DMS53 treated with DMSO at 0.1 percent for 48 hours (cell line): ENCODE results near the gene SPG7.

Experiments
- DNase-seq: peaks from one replicate; lab custom pipeline; 2025; ENCODE audit not compliant: unreplicated experiment; lab: John Stamatoyannopoulos, UW

SPG7 gene

DNA sequence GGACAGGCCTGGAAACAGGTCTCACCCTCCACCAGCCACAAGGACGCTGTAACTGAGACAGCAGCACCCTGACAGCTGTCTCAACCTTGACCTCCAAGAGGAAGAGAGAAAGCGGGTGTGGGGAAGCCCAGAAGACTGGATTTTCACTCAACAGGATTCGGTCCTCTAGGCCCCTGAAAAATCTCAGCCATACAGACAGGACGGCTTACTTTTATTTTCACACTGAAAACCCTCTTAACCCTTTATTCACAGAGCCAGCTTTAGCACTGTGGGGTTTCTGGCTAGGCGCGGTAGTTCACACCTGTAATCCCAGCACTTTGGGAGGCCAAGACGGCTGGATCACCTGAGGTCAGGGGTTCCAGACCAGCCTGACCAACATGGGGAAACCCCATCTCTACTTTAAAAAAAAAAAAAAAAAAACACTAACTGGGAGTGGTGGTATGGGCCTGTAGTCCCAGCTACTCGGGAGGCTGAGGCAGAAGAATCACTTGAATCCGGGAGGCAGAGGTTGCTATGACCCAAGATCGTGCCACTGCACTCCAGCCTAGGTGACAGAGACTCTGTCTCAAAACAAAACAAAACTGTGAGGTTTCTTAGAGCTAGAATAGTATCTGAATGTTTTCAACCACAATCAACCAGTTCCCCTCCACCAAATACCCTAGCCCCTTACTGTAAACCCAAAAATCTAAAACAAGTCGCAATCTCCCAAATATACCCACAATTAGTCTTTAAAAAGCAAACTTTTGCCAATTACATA lies 23.1 kb upstream of the SPG7 start:
- no peak for DNase-seq

DNA sequence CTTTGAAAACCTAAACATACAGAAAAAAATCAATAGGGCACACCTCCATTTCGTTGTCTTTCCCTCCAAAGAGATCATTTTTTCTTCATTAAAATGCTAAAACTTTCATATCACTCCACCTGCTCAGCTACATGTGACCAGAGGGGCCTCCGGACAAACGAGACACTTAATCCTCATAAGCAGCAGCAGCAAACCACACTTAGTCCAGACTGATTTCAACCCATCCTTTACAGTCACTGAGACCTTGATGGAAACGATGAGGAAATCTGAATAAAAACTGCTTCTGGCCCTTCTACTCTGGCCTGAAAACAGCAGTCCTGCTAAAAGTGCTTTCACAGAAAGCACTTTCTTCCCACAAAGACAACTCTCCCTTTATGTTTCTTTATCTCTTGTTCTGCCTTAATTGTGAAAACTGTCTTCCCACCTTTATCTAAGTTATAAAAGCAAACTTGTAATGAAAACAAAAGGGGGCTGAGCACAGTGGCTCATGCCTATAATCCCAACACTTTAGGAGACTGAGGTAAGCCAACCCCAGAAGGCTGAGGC lies 22.4 kb upstream of the SPG7 start:
- no peak for DNase-seq

DNA sequence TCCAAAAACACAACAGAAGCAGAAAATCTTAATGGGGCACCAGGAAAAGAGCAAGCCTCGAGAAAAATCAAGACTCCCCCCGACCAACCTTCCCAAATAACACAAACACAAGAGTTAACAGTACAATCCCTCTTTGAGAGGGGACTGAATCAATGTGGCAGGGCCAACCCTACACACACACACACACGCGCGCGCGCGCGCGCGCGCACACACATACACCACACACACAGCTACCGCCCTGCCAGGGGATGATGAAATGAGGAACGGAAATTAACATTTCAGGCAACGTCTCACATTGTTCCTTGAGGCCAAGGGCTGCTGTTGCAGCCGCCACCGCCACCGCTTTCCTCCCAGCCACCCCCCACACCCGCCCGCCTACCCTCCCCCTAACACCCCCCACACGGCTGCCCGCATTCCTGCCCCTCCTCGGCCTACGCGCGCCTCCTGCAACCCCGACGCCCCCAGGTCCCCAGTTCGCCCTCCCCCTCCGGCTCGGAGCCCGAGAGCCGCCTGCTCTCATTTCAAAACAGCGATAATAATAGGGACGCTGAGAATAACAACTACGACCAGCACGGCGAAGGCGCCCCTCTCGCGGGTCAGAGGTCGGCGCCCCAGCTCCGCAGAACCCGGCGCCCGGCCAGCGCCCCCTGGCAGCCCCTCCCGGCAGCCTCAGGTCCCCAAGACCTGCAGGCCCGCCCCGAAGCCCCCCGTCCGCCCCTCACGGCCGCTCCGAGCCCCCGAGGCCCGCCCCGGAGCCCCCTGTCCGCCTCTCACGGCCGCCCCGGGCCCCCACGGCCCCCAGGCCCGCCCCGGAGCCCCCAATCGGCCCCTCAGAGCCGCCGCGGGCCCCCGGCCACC lies 18.9 kb upstream of the SPG7 start:
- DNase-seq, result peak; percentile 24

DNA sequence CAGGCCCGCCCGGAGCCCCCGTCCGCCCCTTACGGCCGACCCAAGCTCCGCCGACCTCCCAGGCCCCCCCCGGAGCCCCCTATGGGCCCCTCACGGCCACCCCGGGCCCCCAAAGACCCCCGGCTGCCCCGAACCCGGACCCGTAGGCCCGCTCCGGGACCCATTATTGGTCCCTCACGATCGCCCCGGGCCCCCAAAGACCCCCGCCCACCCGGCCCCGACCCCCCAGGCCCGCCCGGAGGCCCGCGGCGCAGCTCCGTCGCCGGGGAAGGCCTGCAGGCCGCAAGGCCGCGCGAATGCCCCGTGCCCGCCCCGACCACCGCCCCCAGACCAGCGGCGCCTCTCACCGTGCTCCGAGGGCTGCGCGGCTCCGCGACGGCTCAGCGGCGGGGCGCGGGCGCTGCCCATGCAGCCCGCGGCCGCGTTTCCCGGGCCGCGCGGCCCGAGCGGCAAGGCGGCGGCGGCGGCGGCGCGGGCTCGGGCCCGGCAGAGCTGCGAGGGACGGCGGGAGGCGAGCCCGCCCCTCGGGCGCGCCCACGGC lies 18.2 kb upstream of the SPG7 start:
- no peak for DNase-seq

DNA sequence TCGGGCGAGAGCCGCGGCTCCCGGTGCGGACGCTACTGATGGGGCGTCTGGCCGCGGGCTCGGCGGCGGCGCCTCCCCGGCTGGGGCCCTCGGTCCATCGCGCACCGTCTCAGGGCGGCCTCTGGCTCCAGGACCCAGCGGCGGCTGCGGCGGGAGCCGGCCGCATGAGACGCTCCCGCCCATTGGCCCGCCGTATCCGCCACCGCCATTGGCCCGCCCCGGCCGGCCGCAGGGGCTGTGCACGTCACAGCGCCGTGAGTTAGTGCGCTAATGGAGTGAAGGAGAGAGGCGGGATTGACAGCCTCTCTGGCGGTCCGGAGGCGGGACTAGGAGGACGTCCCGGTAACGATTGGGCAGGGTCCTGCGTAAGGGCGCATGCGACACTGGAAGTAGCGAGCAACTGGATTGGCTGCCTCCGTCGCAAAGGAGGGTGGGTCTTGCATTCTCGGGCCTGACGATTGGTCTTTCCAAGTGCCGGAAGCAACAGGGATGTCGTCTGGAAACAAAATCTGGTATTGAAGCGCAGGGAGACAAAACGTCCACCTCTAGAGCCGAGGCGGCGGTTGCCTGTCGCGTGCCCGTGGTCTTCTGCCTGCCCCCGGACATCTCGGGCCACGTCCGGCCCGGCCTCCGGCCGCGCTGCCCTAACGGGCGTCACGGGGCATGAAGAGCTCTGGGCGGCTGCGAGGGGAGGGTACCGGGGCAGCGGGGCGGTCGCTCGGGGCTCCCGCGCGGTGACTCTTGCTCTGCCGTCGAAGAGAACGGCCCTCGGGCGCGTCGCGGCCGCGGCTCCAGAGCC lies 17.6 kb upstream of the SPG7 start, which contains the start of gene ANKRD11:
Gene ANKRD11, minus strand, starts transcription at position 123 of the 799 bp plus-strand sequence. CDS start 173,542 bp downstream, outside the sequence.
- peak; percentile 96 for DNase-seq

DNA sequence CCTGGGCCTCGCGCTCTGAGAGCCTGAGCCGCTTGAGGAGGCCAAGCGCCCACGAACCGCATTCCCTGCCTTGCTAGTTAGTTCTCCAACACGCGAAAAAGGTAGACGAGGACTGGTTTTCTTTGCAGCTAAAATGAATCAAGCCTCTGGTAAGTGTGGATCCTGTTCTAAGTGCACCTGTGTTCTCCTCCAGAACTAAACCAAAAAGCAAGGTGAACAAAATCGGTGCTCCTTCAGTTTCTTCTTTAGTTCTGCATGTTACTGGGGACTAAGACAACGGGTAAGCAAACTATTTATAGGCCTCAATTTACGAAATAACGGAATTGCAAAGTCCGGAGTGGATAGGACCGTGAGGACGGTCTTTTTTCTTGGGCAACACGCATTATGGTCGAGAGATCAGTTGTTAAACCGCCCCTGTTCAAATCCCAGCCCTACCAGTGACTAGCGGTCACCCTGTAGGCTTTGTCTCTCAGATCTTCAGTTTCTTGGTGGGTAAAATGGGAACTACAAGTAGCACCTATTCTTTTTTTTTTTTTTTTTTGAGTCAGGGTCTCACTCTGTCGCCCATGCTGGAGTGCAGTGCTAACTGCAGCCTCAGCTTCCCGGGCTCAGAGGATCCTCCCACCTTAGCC lies 16.8 kb upstream of the SPG7 start:
- no peak for DNase-seq

DNA sequence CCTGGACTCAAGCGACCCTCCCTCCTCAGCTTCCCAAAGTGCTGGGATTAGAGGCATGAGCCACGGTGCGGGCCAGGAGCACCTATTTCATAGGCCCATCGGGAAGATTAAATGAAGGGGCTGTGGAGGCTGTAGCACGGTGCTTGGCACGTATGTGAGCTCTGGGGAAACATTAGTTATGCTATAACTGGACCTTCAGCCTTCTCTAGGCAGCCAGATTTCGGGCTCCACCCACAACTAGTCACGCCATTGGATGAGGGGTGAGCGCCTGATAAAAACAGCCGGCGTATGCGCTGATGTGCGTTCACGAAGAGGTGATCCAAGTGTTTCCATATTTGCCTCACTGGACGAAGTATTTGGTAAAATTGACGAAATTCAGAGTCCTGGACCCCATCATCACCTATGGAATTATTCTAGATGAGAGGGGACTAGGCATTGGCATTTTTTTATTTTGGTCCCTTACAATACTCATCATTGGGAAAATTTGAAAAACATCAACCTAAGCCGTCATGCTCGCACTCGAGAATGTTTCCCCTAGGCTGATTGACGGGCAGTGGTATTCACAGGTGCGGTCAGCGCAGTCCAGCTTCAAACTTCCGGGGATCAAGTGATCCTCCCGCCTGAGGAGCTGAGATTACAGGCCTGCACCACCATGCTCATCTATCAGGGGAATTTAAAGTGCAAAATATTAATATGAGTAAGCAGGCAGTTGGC lies 16.1 kb upstream of the SPG7 start:
- DNase-seq, result no peak

DNA sequence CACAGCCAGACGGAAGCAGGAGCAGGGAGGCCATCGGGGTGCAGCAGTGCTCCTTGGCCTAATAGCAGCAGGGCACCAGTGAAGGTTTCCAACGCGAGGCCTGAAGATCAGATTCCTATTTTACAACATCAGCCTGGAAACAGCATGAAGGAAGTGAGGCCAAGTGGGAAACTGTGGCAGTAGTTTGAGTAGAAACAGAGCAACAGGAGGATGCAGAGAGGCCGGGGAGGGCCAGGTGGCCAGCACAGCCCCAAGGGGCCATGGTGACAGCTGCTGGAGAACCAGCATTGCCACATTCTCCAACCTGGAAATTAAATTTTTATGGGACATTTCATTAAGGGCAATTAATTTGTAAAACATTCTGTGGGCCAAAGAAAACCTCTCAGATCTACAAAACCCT lies 14.4 kb upstream of the SPG7 start:
- DNase-seq, result no peak

DNA sequence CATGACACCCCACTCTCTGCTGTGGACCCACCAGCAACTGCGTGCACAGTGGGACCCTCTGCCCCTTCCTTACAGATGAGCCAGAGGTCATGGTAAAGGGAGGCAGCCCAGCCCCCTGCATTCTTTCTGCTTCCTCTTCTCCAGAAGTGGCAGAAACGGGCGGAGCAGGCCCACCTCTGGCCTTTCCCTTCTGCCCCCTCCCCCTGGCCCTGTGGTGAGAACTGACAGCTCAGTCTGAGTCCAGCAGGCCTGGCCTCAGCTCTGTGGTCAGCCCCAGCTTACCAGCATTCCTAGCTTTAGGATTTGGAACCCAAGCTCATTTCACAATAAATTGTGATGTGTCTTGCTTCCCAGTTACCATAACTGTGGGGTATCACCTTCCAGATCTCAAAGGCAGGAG lies 13.1 kb upstream of the SPG7 start:
- no peak for DNase-seq

DNA sequence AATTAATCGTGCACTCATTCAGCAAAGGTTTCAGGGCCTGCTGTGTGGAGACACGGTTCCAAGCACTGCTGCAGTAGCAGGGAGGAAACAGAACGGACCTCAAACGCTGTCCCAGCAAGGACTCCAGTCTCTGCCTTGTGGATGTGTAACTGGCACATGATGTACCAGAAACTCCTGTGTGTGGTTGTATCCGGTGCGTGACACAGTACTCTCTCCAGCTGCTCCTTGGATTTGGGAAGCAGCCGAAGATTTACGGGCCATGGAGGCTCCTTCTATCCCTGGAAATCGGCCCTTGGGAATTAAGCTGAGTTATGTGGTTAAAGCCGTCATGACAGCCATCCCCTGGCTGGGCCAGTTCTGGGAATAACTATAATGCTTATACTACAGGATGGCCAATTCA lies 9.4 kb upstream of the SPG7 start:
- DNase-seq, result no peak

DNA sequence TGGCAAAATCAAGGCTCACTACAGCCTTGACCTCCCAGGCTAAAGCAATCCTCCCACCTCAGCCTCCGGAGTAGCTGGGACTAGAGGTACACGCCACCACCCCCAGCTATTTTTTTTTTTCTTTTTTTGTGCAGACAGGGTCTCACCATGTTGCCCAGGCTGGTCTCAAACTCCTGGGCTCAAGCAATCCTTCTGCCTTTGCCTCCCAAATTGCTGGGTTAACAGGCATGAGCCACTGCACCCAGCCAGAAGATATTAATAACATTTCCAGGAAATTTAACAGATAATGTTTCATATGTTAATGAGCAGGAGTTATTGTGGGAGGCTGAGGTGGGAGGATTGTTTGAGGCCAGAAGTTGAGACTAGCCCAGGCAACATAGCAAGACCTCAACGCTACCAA lies 8.4 kb upstream of the SPG7 start:
- no peak for DNase-seq

DNA sequence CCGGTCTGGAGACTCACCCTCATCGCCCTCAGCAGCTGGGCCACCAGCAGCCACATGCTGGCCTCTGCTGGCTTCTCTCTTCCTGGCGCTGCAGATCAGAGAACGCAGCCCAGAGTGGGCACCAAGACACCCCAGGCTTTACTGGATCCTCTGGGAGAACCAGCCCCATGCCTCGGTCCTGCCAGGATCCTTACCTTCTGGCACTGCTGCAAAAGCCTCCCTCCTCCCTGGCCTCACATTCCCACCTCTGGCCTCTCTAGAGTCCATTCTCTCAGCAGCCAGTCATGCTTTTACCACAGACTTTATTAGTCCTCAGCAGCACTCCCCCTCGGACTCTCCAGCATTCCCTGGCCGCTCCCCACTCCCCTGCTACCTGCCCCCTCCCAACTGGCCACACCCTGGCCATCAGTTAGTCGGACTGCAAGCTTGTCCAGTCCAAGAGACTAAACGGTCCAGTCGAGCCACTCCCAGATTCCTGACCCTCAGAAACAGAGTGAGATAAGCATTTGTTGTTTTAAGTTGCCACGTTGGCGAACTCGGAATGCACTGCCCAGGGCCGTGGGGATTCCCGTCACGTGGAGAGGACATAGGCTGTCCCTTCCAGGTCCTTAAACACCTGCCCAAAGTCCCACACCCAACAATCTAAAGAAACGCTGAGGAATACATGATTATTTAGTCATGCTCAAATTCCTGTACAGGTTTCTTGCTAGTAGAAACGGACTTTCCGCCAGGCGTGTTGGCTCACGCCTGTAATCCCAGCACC lies 5.9 kb upstream of the SPG7 start:
- no peak for DNase-seq

DNA sequence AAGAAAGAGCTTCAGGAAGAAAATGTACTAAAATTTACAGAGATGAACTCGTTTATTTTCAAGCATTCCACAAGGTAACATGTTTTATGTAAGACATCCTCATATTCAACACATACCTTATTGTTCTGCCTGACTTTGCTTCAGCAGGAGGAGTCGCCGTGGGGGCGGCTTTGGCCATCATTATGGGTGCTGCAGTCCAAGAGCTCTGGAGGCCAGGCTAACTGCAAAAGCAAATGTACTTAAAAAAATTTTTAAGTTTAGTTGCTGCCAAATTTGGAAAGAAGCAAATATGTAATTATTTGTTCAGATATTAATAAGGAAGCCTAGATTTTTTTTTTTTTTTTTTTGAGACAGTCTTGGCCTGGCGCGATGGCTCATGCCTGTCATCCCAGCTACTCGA lies 4.1 kb upstream of the SPG7 start:
- no peak for DNase-seq

DNA sequence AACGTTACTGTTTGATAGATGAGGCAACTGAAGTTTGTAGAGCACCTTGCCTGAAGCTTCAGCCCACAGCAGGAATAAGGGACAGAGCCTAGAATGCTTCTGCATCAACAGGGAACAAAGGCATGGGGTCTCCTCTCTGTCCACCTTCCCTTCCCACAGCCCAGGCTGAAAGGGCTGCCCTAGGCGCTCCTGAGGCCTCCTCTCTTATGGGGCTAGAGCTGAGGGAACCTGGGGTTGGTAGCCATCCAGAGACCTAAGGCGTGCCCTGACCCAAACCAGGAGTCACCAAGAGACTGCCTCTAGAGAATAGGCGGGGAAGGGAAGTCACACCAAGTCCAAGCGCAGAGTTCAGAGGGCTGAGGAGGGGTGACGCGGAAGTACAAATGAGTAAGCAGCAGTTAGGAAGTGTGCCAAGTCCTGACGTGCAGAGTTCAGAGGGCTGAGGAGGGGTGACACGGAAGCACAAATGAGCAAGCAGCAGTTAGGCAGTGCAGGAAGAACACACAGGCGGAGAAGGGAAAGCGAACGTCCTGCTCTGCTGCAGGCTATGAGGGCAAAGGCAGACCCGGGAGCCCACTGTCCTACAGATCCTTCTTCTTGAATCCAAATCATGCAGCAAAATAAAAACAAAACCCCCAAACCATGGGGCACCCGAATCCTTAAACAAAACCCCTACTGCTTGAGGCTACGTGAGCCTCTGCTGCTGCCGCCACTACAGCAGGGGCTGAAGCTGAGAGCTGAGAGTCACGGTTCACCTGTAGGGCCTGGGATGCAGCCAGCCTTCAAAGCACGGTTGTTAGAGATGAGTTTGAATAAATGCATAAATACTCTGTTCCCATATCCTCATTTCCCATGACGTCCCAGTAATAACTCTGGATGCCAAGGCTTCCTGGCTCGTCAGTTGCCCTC lies 2.7 kb upstream of the SPG7 start:
- no peak for DNase-seq

DNA sequence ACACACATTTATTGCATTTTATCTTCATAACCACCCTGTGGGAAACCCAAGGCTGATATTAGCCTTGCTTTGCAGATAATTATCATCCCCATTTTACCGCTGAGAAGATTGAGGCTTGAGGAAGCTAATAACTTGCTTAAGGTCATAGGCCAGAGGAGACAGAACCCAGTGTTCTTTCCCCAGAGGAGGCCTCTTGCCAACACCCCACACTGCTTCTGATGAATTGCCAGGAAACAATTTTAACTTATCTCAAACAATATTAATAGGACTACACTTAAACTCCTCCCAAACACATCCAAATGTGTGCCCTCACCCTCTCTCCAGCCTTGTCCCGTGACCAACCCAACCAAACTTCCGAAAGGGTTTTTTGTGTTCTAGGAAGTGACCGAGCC lies 2.1 kb upstream of the SPG7 start:
- no peak for DNase-seq

DNA sequence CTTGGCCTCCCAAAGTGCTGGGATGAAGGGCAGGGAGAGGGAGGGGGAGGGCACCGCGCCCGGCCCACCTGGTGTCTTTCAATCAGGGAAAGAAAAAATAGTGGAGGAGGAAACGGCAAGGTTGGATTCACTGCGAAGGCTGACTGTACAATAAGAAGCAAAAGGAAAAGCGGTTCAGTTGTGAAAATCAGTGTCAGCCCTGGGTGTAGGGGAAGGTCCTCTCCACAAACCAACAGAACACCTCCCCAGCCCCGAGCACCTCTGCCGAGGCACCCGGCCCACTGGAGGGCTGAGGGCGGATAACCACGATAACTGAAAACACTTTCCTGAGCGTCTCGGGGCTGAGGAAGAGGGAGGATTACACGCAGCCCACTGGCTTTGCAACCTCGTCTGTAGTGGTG lies 1.4 kb upstream of the SPG7 start:
- DNase-seq, result no peak

DNA sequence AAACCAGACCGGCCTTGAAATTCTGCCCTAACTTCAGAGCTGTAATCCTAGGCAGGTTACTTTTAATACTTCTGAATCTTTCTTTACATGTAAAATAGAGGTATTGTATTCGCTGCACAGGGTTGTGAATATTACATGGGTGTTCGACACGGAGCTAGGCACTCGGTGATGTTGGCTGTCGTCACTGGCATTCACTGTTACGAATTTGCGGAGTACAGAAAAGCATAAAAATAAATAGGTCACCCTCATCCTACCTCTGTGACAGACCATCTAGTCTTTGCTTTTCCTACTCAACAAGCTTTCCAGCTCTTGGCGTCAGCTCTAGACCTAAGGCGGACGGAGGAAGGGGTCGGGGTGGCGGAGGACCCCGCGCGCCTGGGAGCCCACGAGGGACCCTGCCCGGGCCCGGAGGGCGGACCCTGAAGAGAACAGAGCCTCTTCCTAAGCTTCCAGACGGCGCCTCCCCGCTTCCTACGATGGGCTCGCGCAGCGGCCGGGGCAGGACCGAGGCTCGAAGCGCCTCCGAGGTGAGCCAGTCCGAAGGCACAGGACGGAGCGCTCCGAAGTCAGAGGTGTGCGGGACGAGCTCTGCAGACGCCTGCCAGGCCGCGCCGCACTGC lies 879 bp upstream of the SPG7 start:
- no peak for DNase-seq

DNA sequence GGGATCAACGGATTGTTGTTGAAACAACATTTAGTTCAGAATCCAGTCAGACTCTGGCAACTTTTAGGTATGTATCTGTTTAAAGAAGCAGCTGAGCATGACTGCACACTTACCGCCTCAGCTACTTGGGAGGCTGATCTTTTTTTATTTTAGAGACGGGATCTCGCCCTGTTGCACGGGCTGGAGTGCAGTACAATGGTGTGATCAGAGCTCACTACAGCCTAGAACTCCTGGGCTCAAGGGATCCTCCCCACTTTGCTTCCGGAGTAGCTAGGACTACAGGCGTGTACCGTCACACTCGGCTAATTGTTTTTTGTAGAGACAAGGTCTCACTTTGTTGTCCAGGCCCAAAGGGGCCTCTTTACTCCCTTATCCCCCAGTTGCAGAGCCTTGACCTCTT lies 2.3 kb downstream of the SPG7 start:
- DNase-seq, result no peak
